ENCODE results near the gene ZNRF2. TPM values are rescaled to one million over a fixed set of nuclear protein-coding genes. Genes with fewer than 3 reads are reported as not detected.

Gene ZNRF2
- polyA plus RNA-seq, 1 of the 3 experiments (the other 2 are of a cell fraction), result 4.0 TPM

DNA sequence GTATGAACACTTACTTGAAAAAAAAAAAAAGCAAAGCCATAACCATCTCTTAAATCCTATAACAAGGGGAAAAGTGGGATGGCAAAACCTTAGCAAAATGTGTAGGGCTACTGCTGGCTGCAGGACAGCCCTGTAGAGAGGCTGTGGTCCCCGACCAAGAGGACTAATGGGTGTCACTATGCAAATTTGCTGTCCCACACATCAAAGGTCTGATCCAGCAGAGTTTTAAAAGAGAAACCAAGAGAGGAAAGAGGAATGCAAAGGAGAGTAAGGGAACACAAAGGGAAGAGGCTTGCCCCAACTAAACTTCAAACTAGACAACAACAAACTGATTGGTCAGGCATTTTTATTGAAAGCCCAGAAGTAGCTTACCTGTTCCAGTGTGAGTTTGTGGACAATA lies 3.1 kb upstream of the ZNRF2 start:
- CTCF ChIA-PET, result interaction anchor here (0.9 to 4.6 kb wide), 3 partner anchors 8 to 283 kb away, joined by 3 to 20 read pairs (median 3); no protein-coding TSS in a partner anchor

DNA sequence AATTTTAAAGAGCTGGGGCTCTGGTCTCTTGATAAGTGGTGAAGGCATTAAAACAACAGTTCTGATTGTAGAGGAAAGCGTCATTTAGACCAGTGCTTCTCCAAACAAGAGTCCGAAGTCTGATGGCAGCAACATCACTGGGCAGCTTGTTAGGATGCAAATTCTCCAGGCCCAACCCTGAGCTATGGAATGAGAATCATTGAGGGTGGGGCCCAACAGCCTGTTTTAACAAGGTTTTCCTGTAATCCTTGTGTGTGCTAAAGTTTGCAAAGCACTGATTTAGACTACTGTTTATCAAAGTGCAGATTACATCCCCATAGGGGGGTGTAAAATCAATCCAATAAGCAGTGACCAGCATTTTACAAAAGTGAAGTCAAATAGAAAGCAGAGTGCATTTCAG lies 2.6 kb upstream of the ZNRF2 start:
- Histone ChIP-seq H2AFZ (ENCODE audit: low read depth) (no peak overlapping the region), H3K27me3 (ENCODE audit: insufficient read depth) (no peaks in the 10 kb centered on the region), H4K20me1 (ENCODE audit: insufficient read depth) (no peaks in the 10 kb centered on the region), H3K9ac (no peak overlapping the region), H3K4me2 (no peak overlapping the region), H3F3A (replicated peaks; ENCODE audit: insufficient read depth) (peaks cover 14% of the 10 kb centered on the region), H3K9me2 (no peaks in the 10 kb centered on the region), H3K9me3 (no peaks in the 10 kb centered on the region), H3K27ac (ENCODE audit: low read depth in 2 of 2, low read length in 1 of 2) (no peak overlapping the region), H3K79me2 (ENCODE audit: insufficient read depth) (peaks cover 9% of the 10 kb centered on the region), H3K36me3 (replicated peaks in 1 of 2; ENCODE audit: control insufficient read depth in 1 of 2, insufficient read depth in 2 of 2, low read length in 1 of 2) (no peaks in the 10 kb centered on the region), H3K4me3 (ENCODE audit: low read depth in 2 of 2, low read length in 1 of 2) (no peak overlapping the region), H3K4me1 (ENCODE audit: control insufficient read depth in 1 of 2, insufficient read depth in 2 of 2, low read depth in 1 of 2, low read length in 1 of 2) (peaks cover 0 to 4% of the 10 kb centered on the region in 2 experiments; a peak in 2 of 4 replicates)
- ChIA-PET POLR2A (no interaction called here), CTCF (interaction anchor here (0.6 to 4.6 kb wide), 4 partner anchors 9 to 282 kb away, joined by 3 to 20 read pairs (median 4); no protein-coding TSS in a partner anchor)
- no peak for DNase-seq
- 89% methylated on average over 2 of the region's 2 CpGs for WGBS (ENCODE audit: low lambda C conversion rate)
- TF ChIP-seq, protein P1, sequence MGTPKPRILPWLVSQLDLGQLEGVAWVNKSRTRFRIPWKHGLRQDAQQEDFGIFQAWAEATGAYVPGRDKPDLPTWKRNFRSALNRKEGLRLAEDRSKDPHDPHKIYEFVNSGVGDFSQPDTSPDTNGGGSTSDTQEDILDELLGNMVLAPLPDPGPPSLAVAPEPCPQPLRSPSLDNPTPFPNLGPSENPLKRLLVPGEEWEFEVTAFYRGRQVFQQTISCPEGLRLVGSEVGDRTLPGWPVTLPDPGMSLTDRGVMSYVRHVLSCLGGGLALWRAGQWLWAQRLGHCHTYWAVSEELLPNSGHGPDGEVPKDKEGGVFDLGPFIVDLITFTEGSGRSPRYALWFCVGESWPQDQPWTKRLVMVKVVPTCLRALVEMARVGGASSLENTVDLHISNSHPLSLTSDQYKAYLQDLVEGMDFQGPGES (IDR thresholded peaks at IDR 0.05; ENCODE audit: low read depth, low read length), result no peak
- TF ChIP-seq RXRA (IDR thresholded peaks at IDR 0.05; ENCODE audit: borderline replicate concordance, low read depth) (no peak), FOXM1 (IDR thresholded peaks at IDR 0.05; ENCODE audit: low read depth) (no peak), GATA2 (CRISPR knock-in tag; IDR thresholded peaks at IDR 0.05) (no peak), JUND (IDR thresholded peaks at IDR 0.05) (no peak), GABPA (IDR thresholded peaks at IDR 0.05; ENCODE audit: low read depth) (no peak)
- TF ChIP-seq, protein P2, sequence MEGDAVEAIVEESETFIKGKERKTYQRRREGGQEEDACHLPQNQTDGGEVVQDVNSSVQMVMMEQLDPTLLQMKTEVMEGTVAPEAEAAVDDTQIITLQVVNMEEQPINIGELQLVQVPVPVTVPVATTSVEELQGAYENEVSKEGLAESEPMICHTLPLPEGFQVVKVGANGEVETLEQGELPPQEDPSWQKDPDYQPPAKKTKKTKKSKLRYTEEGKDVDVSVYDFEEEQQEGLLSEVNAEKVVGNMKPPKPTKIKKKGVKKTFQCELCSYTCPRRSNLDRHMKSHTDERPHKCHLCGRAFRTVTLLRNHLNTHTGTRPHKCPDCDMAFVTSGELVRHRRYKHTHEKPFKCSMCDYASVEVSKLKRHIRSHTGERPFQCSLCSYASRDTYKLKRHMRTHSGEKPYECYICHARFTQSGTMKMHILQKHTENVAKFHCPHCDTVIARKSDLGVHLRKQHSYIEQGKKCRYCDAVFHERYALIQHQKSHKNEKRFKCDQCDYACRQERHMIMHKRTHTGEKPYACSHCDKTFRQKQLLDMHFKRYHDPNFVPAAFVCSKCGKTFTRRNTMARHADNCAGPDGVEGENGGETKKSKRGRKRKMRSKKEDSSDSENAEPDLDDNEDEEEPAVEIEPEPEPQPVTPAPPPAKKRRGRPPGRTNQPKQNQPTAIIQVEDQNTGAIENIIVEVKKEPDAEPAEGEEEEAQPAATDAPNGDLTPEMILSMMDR (IDR thresholded peaks at IDR 0.05), result no peak
- TF ChIP-seq, protein P3, sequence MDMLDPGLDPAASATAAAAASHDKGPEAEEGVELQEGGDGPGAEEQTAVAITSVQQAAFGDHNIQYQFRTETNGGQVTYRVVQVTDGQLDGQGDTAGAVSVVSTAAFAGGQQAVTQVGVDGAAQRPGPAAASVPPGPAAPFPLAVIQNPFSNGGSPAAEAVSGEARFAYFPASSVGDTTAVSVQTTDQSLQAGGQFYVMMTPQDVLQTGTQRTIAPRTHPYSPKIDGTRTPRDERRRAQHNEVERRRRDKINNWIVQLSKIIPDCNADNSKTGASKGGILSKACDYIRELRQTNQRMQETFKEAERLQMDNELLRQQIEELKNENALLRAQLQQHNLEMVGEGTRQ (IDR thresholded peaks at IDR 0.05; ENCODE audit: borderline replicate concordance, low read depth, low read length), result no peak

More for the DNA sequence above, 3.1 kb upstream of the ZNRF2 start:
- Histone ChIP-seq H3F3A (replicated peaks; ENCODE audit: insufficient read depth) (peaks cover 14% of the 10 kb centered on the region), H3K79me2 (ENCODE audit: insufficient read depth) (peaks cover 4% of the 10 kb centered on the region; the same call in 1 of the 2 replicates), H3K4me1 (ENCODE audit: control insufficient read depth in 1 of 2, insufficient read depth in 2 of 2, low read depth in 1 of 2, low read length in 1 of 2) (peaks cover 0 to 4% of the 10 kb centered on the region in 2 experiments; a peak in 2 of 4 replicates), H2AFZ (ENCODE audit: low read depth) (no peak overlapping the region), H3K9ac (no peak overlapping the region), H4K20me1 (ENCODE audit: insufficient read depth) (no peaks in the 10 kb centered on the region), H3K9me2 (no peaks in the 10 kb centered on the region), H3K27ac (ENCODE audit: low read depth in 2 of 2, low read length in 1 of 2) (no peak overlapping the region), H3K4me2 (no peak overlapping the region), H3K27me3 (ENCODE audit: insufficient read depth) (no peaks in the 10 kb centered on the region), H3K9me3 (no peaks in the 10 kb centered on the region), H3K4me3 (ENCODE audit: low read depth in 2 of 2, low read length in 1 of 2) (no peak overlapping the region), H3K36me3 (replicated peaks in 1 of 2; ENCODE audit: control insufficient read depth in 1 of 2, insufficient read depth in 2 of 2, low read length in 1 of 2) (no peaks in the 10 kb centered on the region)
- no peak for DNase-seq
- TF ChIP-seq FOSL2 (IDR thresholded peaks at IDR 0.05; ENCODE audit: borderline replicate concordance, low read depth) (no peak), ZBTB33 (IDR thresholded peaks at IDR 0.05; ENCODE audit: borderline replicate concordance, low read depth) (no peak), MXI1 (IDR thresholded peaks at IDR 0.05; ENCODE audit: low read depth, low read length) (no peak), NRF1 (IDR thresholded peaks at IDR 0.05; ENCODE audit: low read depth, low read length) (no peak), RAD21 (IDR thresholded peaks at IDR 0.05; ENCODE audit: low read length) (no peak), FOXJ3 (CRISPR knock-in tag; IDR thresholded peaks at IDR 0.05) (no peak)
- TF ChIP-seq, protein P4, sequence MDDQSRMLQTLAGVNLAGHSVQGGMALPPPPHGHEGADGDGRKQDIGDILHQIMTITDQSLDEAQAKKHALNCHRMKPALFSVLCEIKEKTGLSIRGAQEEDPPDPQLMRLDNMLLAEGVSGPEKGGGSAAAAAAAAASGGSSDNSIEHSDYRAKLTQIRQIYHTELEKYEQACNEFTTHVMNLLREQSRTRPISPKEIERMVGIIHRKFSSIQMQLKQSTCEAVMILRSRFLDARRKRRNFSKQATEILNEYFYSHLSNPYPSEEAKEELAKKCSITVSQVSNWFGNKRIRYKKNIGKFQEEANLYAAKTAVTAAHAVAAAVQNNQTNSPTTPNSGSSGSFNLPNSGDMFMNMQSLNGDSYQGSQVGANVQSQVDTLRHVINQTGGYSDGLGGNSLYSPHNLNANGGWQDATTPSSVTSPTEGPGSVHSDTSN (IDR thresholded peaks at IDR 0.05), result no peak
- POLR2A ChIA-PET, result no interaction called here
- WGBS (ENCODE audit: low lambda C conversion rate), result 60% methylated on average over 1 of the region's 1 CpG
